GM04504 (cell line): Measurements from ENCODE around the gene MLF2.
"Not testable (repeated sequence)": the region's sequence is repeated elsewhere in the genome, so short reads cannot be mapped to it uniquely, and the experiment has no call there.

Experiments
- DNase-seq: peaks from one replicate; pipeline ENCODE4 v3.0.0-alpha.2; 2012; ENCODE audit warnings: low read depth

MLF2 gene

GRCh38 chr12:6734506-6735387 lies 18.2 kb downstream of the MLF2 start:
- no peak for DNase-seq

DNA sequence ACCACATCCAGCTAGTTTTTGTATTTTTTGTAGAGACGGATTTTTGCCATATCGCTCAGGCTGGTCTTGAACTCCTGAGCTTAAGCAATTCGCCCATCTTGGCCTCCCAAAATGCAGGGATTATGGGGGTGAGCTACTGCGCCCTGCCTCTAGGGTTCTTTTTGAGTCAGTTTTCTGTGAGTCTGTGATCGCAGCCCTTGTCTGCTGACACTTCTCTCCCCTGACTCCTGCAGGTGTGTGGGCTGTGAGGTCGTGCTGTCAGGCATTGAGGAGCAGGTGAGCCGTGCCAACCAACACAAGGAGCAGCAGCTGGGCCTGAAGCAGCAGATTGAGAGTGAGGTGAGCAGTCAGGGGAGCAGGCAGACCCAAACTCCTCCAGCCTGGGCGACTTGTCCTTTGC lies 22.8 kb downstream of the MLF2 start:
- DNase-seq, result no peak

DNA sequence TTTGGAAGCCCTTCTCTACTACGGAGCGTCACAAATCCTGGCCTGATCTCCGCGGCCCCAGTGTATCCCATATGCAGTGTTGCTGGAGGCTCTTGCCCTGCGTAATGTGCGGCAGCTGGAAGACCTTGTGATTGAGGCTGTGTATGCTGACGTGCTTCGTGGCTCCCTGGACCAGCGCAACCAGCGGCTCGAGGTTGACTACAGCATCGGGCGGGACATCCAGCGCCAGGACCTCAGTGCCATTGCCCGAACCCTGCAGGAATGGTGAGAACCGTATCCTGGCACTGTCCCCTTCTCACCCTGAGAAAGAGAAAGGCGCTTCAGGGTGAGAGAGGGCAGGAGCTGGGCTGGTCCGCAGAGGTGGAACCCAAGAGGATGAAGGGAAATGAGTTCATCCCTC lies 23.8 kb downstream of the MLF2 start:
- DNase-seq, result no peak

GRCh38 chr12:6725350-6725749 lies 27.6 kb downstream of the MLF2 start:
- DNase-seq, result no peak

GRCh38 chr12:6724409-6724797 lies 28.5 kb downstream of the MLF2 start:
- DNase-seq, result no peak

GRCh38 chr12:6723607-6724408 lies 29.1 kb downstream of the MLF2 start, which contains the start of gene COPS7A:
COPS7A (plus strand) TSS chr12:6724046; CDS start chr12:6724657, 611 bp downstream.
- peak; percentile 90 for DNase-seq

GRCh38 chr12:6722863-6723262 lies 30.1 kb downstream of the MLF2 start:
- no peak for DNase-seq

- no peak for DNase-seq
Measured at GRCh38 chr12:6716874-6717437, 36.0 kb downstream of the MLF2 start.

- not testable (repeated sequence) for DNase-seq
Measured at GRCh38 chr12:6716031-6716873, 36.7 kb downstream of the MLF2 start.

GRCh38 chr12:6708960-6709394 lies 44.0 kb downstream of the MLF2 start:
- DNase-seq, result no peak

DNA sequence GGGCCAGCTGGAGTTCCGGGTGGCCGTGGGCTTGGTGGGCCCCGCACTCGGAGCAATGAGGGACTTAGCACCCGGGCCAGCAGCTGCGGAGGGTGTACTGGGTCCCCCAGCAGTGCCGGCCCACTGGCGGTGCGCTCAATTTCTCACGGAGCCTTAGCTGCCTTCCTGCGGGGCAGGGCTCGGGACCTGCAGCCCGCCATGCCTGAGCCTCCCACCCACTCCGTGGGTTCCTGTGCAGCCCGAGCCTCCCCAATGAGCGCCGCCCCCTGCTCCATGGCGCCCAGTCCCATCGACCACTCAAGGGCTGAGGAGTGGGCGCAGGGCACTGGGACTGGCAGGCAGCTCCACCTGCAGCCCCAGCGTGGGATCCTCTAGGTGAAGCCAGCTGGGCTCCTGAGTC lies 44.6 kb downstream of the MLF2 start:
- not testable (repeated sequence) for DNase-seq

- DNase-seq, result no peak
Measured at GRCh38 chr12:6703631-6704030, 49.3 kb downstream of the MLF2 start.

DNA sequence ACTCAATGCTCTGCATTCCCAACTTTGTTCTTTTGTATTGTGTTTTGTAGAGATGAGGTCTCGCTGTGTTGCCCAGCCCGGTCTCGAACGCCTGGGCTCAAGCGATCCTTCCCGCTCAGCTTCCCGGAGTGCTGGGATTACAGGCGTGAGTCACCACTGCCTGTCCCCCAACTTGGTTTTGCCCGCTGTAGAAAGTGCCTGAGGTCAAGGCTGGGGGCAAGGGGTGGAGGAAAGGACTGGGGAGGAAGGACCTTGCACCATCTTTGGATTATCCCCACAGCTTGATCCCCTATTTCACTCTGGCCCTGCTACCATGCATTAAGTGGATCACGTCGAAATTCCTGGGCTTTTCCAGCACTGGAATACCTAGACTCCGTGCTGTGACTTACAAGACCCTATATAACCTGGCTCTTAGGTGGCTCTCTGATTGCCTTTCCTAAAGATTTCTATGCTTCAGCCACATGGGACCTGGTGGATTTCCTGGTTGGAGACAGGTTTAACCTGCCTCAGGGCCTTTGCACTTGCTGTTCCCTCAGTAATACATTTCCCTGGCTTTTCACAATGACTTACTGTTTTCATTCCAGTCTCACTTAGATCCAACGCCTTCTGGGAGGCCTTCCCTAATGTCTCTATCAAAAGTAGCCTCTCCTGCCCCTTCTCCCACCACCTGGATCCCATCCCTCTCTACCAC lies 51.7 kb downstream of the MLF2 start:
- DNase-seq, result no peak

- no peak for DNase-seq
Measured at GRCh38 chr12:6700646-6701051, 52.3 kb downstream of the MLF2 start, which contains the start of gene PIANP. PIANP (minus strand) TSS chr12:6700815; CDS start chr12:6698061, 2,754 bp downstream.

DNA sequence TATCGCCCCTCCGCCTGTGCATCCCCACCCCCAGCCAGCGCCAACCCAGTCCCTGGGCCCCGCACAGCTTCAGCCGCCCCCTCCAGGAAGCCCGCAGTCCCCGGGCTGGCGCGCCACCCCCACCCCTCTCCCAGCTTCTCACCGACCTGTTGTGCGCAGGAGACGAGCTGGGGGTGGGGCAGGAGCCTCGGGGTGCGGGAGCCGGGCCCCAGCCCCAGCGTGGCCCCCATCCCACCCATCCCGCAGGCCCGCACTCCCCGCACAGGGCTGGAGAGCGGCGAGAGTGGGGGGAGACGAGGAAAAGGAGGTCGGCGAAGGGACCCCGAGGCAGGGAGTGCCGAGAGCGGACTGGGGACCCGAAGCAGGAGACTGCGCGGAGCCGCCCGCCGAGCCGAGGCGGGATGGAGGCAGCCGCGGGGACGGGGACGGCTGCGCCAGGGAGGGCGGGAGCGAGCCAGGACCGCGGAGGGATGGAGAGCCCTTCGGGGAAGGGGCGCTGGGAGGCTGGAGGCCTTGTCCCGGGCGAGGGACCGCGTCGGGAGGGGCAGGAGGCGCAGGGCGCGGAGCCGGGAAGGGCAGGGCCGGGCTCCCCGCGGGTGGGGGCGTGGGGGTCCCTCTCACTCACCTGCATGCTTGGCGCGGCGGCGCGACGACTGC lies 52.8 kb downstream of the MLF2 start:
- DNase-seq, result no peak

DNA sequence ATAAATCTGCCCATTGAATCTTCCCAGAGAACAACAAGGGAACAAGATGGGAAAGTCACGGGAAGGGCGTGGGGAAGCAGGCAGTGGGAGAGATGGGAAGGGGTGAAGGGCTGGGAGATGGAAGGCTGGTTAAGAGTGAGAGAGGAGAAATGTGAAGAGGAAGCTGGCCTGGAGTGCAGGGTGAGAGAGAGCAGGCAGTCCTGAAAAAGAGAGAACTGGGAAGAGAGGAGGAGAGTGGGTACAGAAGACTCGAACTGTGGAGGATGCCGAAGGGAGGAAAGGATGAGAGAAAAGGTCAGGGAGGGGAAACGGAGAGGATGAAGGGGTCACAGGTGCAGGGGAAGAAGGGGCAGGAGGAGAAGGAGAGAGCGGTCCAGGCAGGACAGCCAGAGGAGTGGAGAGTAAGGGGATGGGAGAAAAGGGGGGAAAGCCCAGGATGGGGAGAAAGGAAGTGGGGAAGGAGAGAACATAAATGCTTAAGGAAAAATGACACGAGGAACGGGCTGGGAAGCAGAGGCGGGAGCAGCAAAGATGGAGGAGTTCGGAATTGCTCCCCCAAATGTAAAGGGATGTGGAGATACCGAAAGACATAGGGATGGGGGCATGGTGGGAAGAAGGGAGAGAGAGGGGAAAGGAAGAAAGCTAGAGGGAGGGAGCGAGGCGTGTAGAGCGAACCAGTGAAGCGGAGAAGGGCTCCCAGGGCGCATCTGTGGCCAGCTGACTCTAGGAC lies 53.5 kb downstream of the MLF2 start:
- no peak for DNase-seq

DNA sequence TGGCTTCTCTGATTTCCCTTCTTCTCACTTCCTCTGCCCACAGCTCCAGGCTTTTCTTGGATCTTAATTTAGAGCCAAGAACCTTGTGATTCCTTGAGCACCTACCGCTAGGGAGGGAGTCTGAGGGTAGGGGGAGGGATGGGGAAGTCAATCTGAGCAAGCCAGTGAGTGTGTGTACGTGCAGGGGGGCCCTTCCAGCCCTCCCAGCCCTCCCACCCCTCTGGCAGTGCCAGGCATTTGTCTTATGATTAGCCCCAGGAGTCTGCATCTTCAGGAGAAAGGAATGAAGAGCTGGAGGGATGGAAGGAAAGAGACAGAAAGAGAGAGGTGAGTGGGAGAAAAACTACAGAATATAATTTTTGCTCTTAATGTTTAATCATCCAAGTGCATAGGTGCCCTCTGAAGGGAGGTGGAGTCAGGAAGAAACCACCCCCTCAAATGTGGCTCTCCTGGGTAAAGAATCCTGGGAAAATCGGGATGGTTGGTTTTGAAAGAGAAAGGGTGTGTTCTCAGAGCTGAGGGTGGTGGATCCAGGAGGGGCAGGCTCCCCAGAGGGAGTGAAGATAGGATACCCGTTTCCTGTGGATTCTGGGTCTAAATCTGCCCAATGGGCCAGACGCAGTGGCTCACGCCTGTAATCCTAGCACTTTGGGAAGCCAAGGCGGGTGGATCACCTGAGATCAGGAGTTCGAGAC lies 54.4 kb downstream of the MLF2 start:
- DNase-seq, result no peak
